Chondrocyte (in vitro differentiated cells): ENCODE measurements around the gene MCU. TPM values are rescaled to one million over a fixed set of nuclear protein-coding genes. Genes with fewer than 3 reads are reported as not detected.

Source experiments
- DNase-seq: peaks from one replicate; pipeline ENCODE4 v3.0.0; 2021; ENCODE audit warnings: mixed read lengths, low spot score
- H3K27ac Mint-ChIP-seq: one replicate; pipeline ENCODE4 v1.8.0; 2021; ENCODE audit warnings: mild to moderate bottlenecking, moderate library complexity, mixed read lengths; ENCODE audit not compliant: unreplicated experiment
- H3K27me3 Mint-ChIP-seq: 2 replicates; pipeline ENCODE4 v1.8.0; 2021; ENCODE audit warnings: low read depth, mixed read lengths
- H3K36me3 Mint-ChIP-seq: 2 replicates; pipeline ENCODE4 v1.8.0; 2021; ENCODE audit warnings: low read depth, mixed read lengths
- H3K4me1 Mint-ChIP-seq: 2 replicates; pipeline ENCODE4 v1.8.0; 2021; ENCODE audit warnings: low read depth, mild to moderate bottlenecking, mixed read lengths
- H3K4me3 Mint-ChIP-seq: one replicate; pipeline ENCODE4 v1.8.0; 2021; ENCODE audit warnings: mild to moderate bottlenecking, moderate library complexity, mixed read lengths; ENCODE audit not compliant: unreplicated experiment
- H3K9me3 Mint-ChIP-seq: 2 replicates; pipeline ENCODE4 v1.8.0; 2021; ENCODE audit warnings: low read depth, mixed read lengths
- total RNA-seq: library from RNA; stranded (reverse); gene quantifications from 3 replicates; pipeline ENCODE4 v1.2.1, GENCODE V29; 2021
- TF ChIP-seq, protein P1 (sequence below): fragments of 200-600 bp; sonication (generic); IDR thresholded peaks from 2 replicates; pipeline ENCODE4 v1.5.0; 2021; ENCODE audit warnings: antibody characterized with exemption, mild to moderate bottlenecking, moderate library complexity

MCU gene
- total RNA-seq, 1 donor from 2014 or later: 51.8 TPM

DNA sequence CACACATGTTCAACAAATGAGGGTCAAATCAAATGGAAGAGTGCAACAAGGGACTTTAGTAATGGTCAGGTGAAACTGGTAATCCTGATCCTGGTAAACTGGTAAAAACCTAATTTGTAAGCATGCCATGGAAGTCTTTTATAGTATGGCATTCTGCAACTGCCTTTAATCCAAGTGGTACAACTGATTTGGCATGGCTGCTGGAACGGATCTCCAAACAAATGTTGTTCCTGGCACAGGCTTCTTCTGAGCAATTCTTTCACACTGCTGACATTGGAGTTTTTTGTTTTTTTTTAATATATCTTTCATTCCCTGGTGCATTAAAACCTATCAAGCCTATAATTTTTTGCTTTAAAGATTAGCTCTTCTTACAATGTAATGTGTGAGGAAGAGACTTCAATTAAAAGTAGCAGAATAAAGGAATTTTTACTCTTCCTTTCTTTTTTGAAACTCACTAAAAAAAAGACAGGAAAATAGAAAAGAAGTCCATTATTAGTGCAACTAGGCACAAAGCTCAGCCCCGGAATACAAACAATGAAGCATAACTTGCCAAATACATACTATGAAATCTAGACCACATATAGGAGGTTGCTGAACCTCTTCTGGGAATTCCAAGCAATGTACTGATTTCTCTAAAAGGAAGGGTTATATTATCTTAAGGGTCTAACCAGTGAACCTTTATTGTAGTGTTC, 122.3 kb downstream of the MCU start:
- Mint-ChIP-seq H3K4me1 (peaks cover 44% of the 10 kb centered on the region), H3K9me3 (no peaks in the 10 kb centered on the region), H3K4me3 (no peak overlapping the region), H3K27ac (peak overlapping the region; percentile 76), H3K36me3 (peaks cover 2% of the 10 kb centered on the region), H3K27me3 (no peaks in the 10 kb centered on the region)
- DNase-seq: no peak
- TF ChIP-seq, protein P1, sequence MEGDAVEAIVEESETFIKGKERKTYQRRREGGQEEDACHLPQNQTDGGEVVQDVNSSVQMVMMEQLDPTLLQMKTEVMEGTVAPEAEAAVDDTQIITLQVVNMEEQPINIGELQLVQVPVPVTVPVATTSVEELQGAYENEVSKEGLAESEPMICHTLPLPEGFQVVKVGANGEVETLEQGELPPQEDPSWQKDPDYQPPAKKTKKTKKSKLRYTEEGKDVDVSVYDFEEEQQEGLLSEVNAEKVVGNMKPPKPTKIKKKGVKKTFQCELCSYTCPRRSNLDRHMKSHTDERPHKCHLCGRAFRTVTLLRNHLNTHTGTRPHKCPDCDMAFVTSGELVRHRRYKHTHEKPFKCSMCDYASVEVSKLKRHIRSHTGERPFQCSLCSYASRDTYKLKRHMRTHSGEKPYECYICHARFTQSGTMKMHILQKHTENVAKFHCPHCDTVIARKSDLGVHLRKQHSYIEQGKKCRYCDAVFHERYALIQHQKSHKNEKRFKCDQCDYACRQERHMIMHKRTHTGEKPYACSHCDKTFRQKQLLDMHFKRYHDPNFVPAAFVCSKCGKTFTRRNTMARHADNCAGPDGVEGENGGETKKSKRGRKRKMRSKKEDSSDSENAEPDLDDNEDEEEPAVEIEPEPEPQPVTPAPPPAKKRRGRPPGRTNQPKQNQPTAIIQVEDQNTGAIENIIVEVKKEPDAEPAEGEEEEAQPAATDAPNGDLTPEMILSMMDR: no peak

GRCh38 chr10:72816565-72816964, 124.6 kb downstream of the MCU start:
- no peak for DNase-seq
- Mint-ChIP-seq H3K4me3 (no peak overlapping the region), H3K9me3 (no peaks in the 10 kb centered on the region), H3K4me1 (peaks cover 39% of the 10 kb centered on the region), H3K27me3 (no peaks in the 10 kb centered on the region), H3K36me3 (no peaks in the 10 kb centered on the region), H3K27ac (no peak overlapping the region)
- TF ChIP-seq, protein P1: no peak

GRCh38 chr10:72818076-72818475, 126.1 kb downstream of the MCU start:
- H3K4me1 Mint-ChIP-seq: peaks cover 27% of the 10 kb centered on the region
- H3K4me3 Mint-ChIP-seq: no peak overlapping the region
- no peak overlapping the region for H3K27ac Mint-ChIP-seq

GRCh38 chr10:72819053-72819452, 127.1 kb downstream of the MCU start:
- H3K27me3 Mint-ChIP-seq: no peaks in the 10 kb centered on the region
- no peak for DNase-seq
- H3K27ac Mint-ChIP-seq: no peak overlapping the region
- TF ChIP-seq, protein P1: no peak
- H3K36me3 Mint-ChIP-seq: peaks cover 4% of the 10 kb centered on the region
- peaks cover 18% of the 10 kb centered on the region for H3K4me1 Mint-ChIP-seq
- peaks cover 11% of the 10 kb centered on the region for H3K9me3 Mint-ChIP-seq
- H3K4me3 Mint-ChIP-seq: no peak overlapping the region

More at GRCh38 chr10:72818076-72818475, 126.1 kb downstream of the MCU start:
- Mint-ChIP-seq H3K9me3 (peaks cover 11% of the 10 kb centered on the region), H3K27me3 (no peaks in the 10 kb centered on the region), H3K36me3 (peaks cover 4% of the 10 kb centered on the region)
- DNase-seq: no peak
- TF ChIP-seq, protein P1: no peak

DNA sequence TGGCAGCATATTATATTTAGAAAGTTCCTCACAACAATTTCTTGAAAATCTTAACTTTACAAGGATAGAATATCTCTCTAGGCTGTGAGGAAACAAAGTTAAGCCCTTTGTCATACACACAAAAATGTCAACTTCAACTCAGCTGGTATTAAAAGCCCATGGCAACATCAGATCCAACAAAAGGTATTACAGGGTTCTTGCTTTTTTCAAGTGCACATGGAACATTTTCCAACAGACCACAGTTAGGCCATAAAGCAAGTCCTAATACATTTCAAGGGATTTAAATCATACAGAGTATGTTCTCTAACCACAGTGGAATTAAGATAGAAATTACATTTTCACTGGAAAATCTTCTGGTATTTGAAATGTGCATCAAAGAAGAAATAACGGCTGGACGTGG, 129.7 kb downstream of the MCU start:
- peaks cover 11% of the 10 kb centered on the region for H3K9me3 Mint-ChIP-seq
- no peaks in the 10 kb centered on the region for H3K27me3 Mint-ChIP-seq
- H3K27ac Mint-ChIP-seq: no peak overlapping the region
- no peak overlapping the region for H3K4me3 Mint-ChIP-seq
- TF ChIP-seq, protein P1: no peak
- DNase-seq: no peak
- H3K4me1 Mint-ChIP-seq: peaks cover 7% of the 10 kb centered on the region
- peaks cover 4% of the 10 kb centered on the region for H3K36me3 Mint-ChIP-seq
